CD14-positive monocyte (primary cell): ENCODE results near the gene MACC1. TPM values are rescaled to one million over a fixed set of nuclear protein-coding genes. Genes with fewer than 3 reads are reported as not detected.

Experiments
- DNase-seq, 3 donors: peaks; one replicate each; pipeline ENCODE4 v3.0.0-alpha.2; 2011 to 2022
- H2AFZ ChIP-seq: 2 replicates; pipeline ENCODE4 v1.6.0; 2012; ENCODE audit warnings: mild to moderate bottlenecking, low read depth, low read length, inconsistent platforms; ENCODE audit not compliant: insufficient read depth, poor library complexity, severe bottlenecking
- H3K27ac ChIP-seq, 2 donors: 1 replicate in 1 of 2; 2 replicates in 1 of 2; pipeline ENCODE4 v1.5.1; 2012 to 2013; ENCODE audit warnings: low read length in 2 of 2, control low read depth in 1 of 2, inconsistent platforms in 1 of 2, low read depth in 1 of 2, mild to moderate bottlenecking in 1 of 2
- H3K27me3 ChIP-seq, 2 donors: one replicate each; pipeline versions ENCODE4 v1.6.0 to v1.6.1; 2011 to 2013; ENCODE audit warnings: low read length in 2 of 2; ENCODE audit not compliant: control insufficient read depth in 2 of 2, insufficient read depth in 2 of 2
- H3K36me3 ChIP-seq, 2 donors: replicated peaks in 1 of 2; 1 replicate in 1 of 2; 2 replicates in 1 of 2; pipeline versions ENCODE4 v1.5.1 to v1.6.1; 2012 to 2013; ENCODE audit warnings: low read length in 2 of 2, control low read depth in 1 of 2, inconsistent platforms in 1 of 2, mild to moderate bottlenecking in 1 of 2; ENCODE audit not compliant: insufficient read depth in 2 of 2, control insufficient read depth in 1 of 2
- H3K4me1 ChIP-seq, 2 donors: 1 replicate in 1 of 2; 2 replicates in 1 of 2; pipeline versions ENCODE4 v1.5.1 to v1.6.1; 2012 to 2013; ENCODE audit warnings: low read length in 2 of 2, control low read depth in 1 of 2, inconsistent platforms in 1 of 2, mild to moderate bottlenecking in 1 of 2, moderate library complexity in 1 of 2; ENCODE audit not compliant: insufficient read depth in 2 of 2, control insufficient read depth in 1 of 2
- H3K4me2 ChIP-seq: replicated peaks from 2 replicates; pipeline ENCODE3; 2012; ENCODE audit warnings: low read length, moderate library complexity, mild to moderate bottlenecking; ENCODE audit not compliant: poor library complexity, severe bottlenecking; ENCODE audit errors: extremely low read depth
- H3K4me3 ChIP-seq, 3 experiments: fragments of 200-600 bp in 1 of 3; sonication (generic) in 1 of 3; replicated peaks in 1 of 3; 1 replicate in 2 of 3; 2 replicates in 1 of 3; pipeline ENCODE4 v1.5.1; 2011 to 2013; ENCODE audit warnings: low read length in 3 of 3, mild to moderate bottlenecking in 3 of 3, control low read depth in 2 of 3, low read depth in 2 of 3, inconsistent platforms in 1 of 3, moderate library complexity in 1 of 3
- H3K79me2 ChIP-seq: 2 replicates; pipeline ENCODE4 v1.6.0; 2012; ENCODE audit warnings: mild to moderate bottlenecking, control low read depth, inconsistent platforms, low read length, moderate library complexity; ENCODE audit not compliant: insufficient read depth
- H3K9ac ChIP-seq: 2 replicates; pipeline ENCODE4 v1.6.0; 2017; ENCODE audit warnings: low read length, mild to moderate bottlenecking; ENCODE audit not compliant: insufficient read depth, poor library complexity, severe bottlenecking
- H3K9me3 ChIP-seq, 2 donors: replicated peaks in 1 of 2; 1 replicate in 1 of 2; 2 replicates in 1 of 2; pipeline versions ENCODE4 v1.5.1 to v1.6.1; 2012 to 2013; ENCODE audit warnings: low read length in 2 of 2, control low read depth in 1 of 2; ENCODE audit not compliant: control insufficient read depth in 1 of 2, insufficient read depth in 1 of 2
- H4K20me1 ChIP-seq: 2 replicates; pipeline ENCODE4 v1.6.0; 2012; ENCODE audit warnings: mild to moderate bottlenecking, low read length, control low read depth, moderate library complexity; ENCODE audit not compliant: insufficient read depth
- H3K27ac Mint-ChIP-seq, 7 donors: one replicate each; pipeline ENCODE4 v1.8.0; 2020; ENCODE audit warnings: mild to moderate bottlenecking in 7 of 7, mixed read lengths in 7 of 7, moderate library complexity in 6 of 7, inconsistent platforms in 2 of 7
- H3K27me3 Mint-ChIP-seq, 3 donors: one replicate each; pipeline ENCODE4 v1.8.0; 2021 to 2022; ENCODE audit warnings: low read depth in 3 of 3, mild to moderate bottlenecking in 3 of 3, mixed read lengths in 3 of 3, moderate library complexity in 3 of 3, inconsistent platforms in 1 of 3
- H3K36me3 Mint-ChIP-seq, 2 donors: one replicate each; pipeline ENCODE4 v1.8.0; 2020; ENCODE audit warnings: mixed read lengths in 2 of 2, inconsistent platforms in 1 of 2, mild to moderate bottlenecking in 1 of 2
- H3K4me1 Mint-ChIP-seq: one replicate; pipeline ENCODE4 v1.8.0; 2020; ENCODE audit warnings: mild to moderate bottlenecking, mixed read lengths
- H3K4me3 Mint-ChIP-seq, 2 donors: one replicate each; pipeline ENCODE4 v1.8.0; 2020; ENCODE audit warnings: mild to moderate bottlenecking in 2 of 2, mixed read lengths in 2 of 2, moderate library complexity in 1 of 2
- H3K9me3 Mint-ChIP-seq, 7 donors: one replicate each; pipeline ENCODE4 v1.8.0; 2020 to 2022; ENCODE audit warnings: mixed read lengths in 7 of 7, mild to moderate bottlenecking in 6 of 7, moderate library complexity in 6 of 7, inconsistent platforms in 2 of 7
- CTCF ChIP-seq: fragments of 200-600 bp; IDR thresholded peaks from one replicate; pipeline ENCODE4 v1.8.0; 2022; ENCODE audit warnings: antibody characterized with exemption, mild to moderate bottlenecking
- whole genome bisulfite sequencing: methylation state at CpG from one replicate; pipeline ENCODE4 v1.1.5; 2013; ENCODE audit warnings: missing lambda C conversion rate; ENCODE audit not compliant: insufficient coverage; 5-methylcytosine and 5-hydroxymethylcytosine counted together
- intact Hi-C, 2 donors: fragments of 100-400 bp; cut with micrococcal nuclease; formaldehyde crosslinking; loops; one replicate each; pipeline versions ENCODE4 v1.15.0 to v1.15.1; 2023
- polyA plus RNA-seq, 3 donors: library from polyadenylated mRNA; depleted of rRNA in 1 of 3; unstranded in 2 of 3; stranded (reverse) in 1 of 3; fragments of 300-500 nt in 2 of 3; fragments of >200 nt in 1 of 3; fragmentation: Illumina TruSeq in 2 of 3; gene quantifications; 1 replicate in 2 of 3; 2 replicates in 1 of 3; pipeline ENCODE4 v1.2.3, GENCODE V29; 2012 to 2021

Gene MACC1
- polyA plus RNA-seq, 3 donors, result not detected

- H3K27ac Mint-ChIP-seq, result peak overlapping the region; percentile 71 to 90 (median 86)
- H3K36me3 Mint-ChIP-seq, result peaks cover 0 to 4% of the 10 kb centered on the region in 2 donors
- Histone ChIP-seq H3K27ac (peak overlapping the region; percentile 3 to 34), H3K79me2 (no peaks in the 10 kb centered on the region), H4K20me1 (no peaks in the 10 kb centered on the region), H3K9me3 (no peaks in the 10 kb centered on the region), H3K27me3 (no peaks in the 10 kb centered on the region), H3K4me1 (peaks cover 25 to 37% of the 10 kb centered on the region in 2 donors), H3K4me2 (no peak overlapping the region), H3K36me3 (no peaks in the 10 kb centered on the region), H2AFZ (no peak overlapping the region), H3K9ac (no peak overlapping the region), H3K4me3 (no peak overlapping the region)
- intact Hi-C loops, result no loop called here
- DNase-seq, result peak in 1 of 3 donors; percentile 55
- H3K9me3 Mint-ChIP-seq, result peaks cover 0 to 8% (median 5%) of the 10 kb centered on the region in 7 donors
- no peak for TF ChIP-seq CTCF
- no CpG with 5 or more reads among the region's 6 CpGs for WGBS
- peaks cover 41% of the 10 kb centered on the region for H3K4me1 Mint-ChIP-seq
- H3K27me3 Mint-ChIP-seq, result no peaks in the 10 kb centered on the region
- H3K4me3 Mint-ChIP-seq, result no peak overlapping the region
Observed at GRCh38 chr7:20193873-20194272, 23.3 kb downstream of the MACC1 start.

- peaks cover 38% of the 10 kb centered on the region for H3K4me1 Mint-ChIP-seq
- intact Hi-C loops, result no loop called here
- no peak overlapping the region for H3K4me3 Mint-ChIP-seq
- H3K27ac Mint-ChIP-seq, result peak overlapping the region; percentile 71 to 90 (median 86)
- H3K9me3 ChIP-seq, result no peaks in the 10 kb centered on the region
- peak overlapping the region; percentile 3 to 34 for H3K27ac ChIP-seq
- H3K4me2 ChIP-seq, result no peak overlapping the region
- H3K9me3 Mint-ChIP-seq, result peaks cover 3 to 10% (median 5%) of the 10 kb centered on the region in 7 donors
- no peak overlapping the region for H2AFZ ChIP-seq
- H3K36me3 Mint-ChIP-seq, result peaks cover 0 to 4% of the 10 kb centered on the region in 2 donors
- no CpG with 5 or more reads among the region's 1 CpG for WGBS
- H3K27me3 Mint-ChIP-seq, result no peaks in the 10 kb centered on the region
- no peaks in the 10 kb centered on the region for H3K36me3 ChIP-seq
- H3K79me2 ChIP-seq, result no peaks in the 10 kb centered on the region
- no peak overlapping the region for H3K4me3 ChIP-seq
- peaks cover 22 to 32% of the 10 kb centered on the region in 2 donors for H3K4me1 ChIP-seq
- no peak overlapping the region for H3K9ac ChIP-seq
- H3K27me3 ChIP-seq, result no peaks in the 10 kb centered on the region
- TF ChIP-seq CTCF, result no peak
- H4K20me1 ChIP-seq, result no peaks in the 10 kb centered on the region
- DNase-seq, result peak; percentile 33 to 35 (median 35)
Observed at GRCh38 chr7:20193242-20193777, 23.9 kb downstream of the MACC1 start.
